B cell (primary cell): Measurements from ENCODE around the gene DIPK1B. TPM values are rescaled to one million over a fixed set of nuclear protein-coding genes. Genes with fewer than 3 reads are reported as not detected.

ENCODE experiments used
- ATAC-seq: fragments of 200-7000 bp; cut with Tn5 transposase; one replicate; pipeline ENCODE4 v1.10.0; 2021; ENCODE audit warnings: low read depth, mild to moderate bottlenecking, moderate number of reproducible peaks, moderate library complexity
- CTCF ChIA-PET: fragments of 350-600 bp; sonication (Branson Sonifier 250); formaldehyde crosslinking; loops from one replicate; lab custom pipeline; 2021; ENCODE audit warnings: antibody characterized with exemption, inconsistent platforms; lab: Charles Lee
- POLR2A ChIA-PET: fragments of 350-600 bp; sonication (Branson Sonifier 250); formaldehyde crosslinking; loops from one replicate; lab custom pipeline; 2021; ENCODE audit warnings: antibody characterized with exemption; lab: Charles Lee
- DNase-seq: peaks from one replicate; pipeline ENCODE4 v3.0.0; 2013
- H2AFZ ChIP-seq: 2 replicates; pipeline ENCODE4 v1.6.1; 2012; ENCODE audit warnings: mild to moderate bottlenecking, low read depth, low read length; ENCODE audit not compliant: insufficient read depth, poor library complexity, severe bottlenecking
- H3K27ac ChIP-seq, 2 donors: 1 replicate in 1 of 2; 2 replicates in 1 of 2; pipeline ENCODE4 v1.5.1; 2012 to 2013; ENCODE audit warnings: low read length in 2 of 2, mild to moderate bottlenecking in 2 of 2, moderate library complexity in 1 of 2
- H3K27me3 ChIP-seq, 4 experiments: fragments of 200-600 bp in 1 of 4; sonication (generic) in 1 of 4; replicated peaks in 1 of 4; 1 replicate in 2 of 4; 2 replicates in 2 of 4; pipeline versions ENCODE4 v1.6.1 to v1.7.0; 2013 to 2016; ENCODE audit warnings: low read length in 3 of 4, mild to moderate bottlenecking in 2 of 4, mixed read lengths in 1 of 4, moderate library complexity in 1 of 4; ENCODE audit not compliant: insufficient read depth in 4 of 4, control insufficient read depth in 3 of 4; ENCODE audit errors: control extremely low read depth in 1 of 4
- H3K36me3 ChIP-seq, 2 experiments: replicated peaks in 1 of 2; 1 replicate in 1 of 2; 2 replicates in 1 of 2; pipeline versions ENCODE4 v1.6.1 to v1.7.1; 2013; ENCODE audit warnings: low read length in 1 of 2; ENCODE audit not compliant: insufficient read depth in 2 of 2, control insufficient read depth in 1 of 2; ENCODE audit errors: control extremely low read depth in 1 of 2, extremely low read depth in 1 of 2
- H3K4me1 ChIP-seq, 2 donors: fragments of 200-600 bp in 1 of 2; sonication (generic) in 1 of 2; 1 replicate in 1 of 2; 2 replicates in 1 of 2; pipeline versions ENCODE4 v1.5.1 to v1.6.1; 2013 to 2017; ENCODE audit warnings: low read length in 2 of 2; ENCODE audit not compliant: control insufficient read depth in 2 of 2, insufficient read depth in 2 of 2
- H3K4me2 ChIP-seq: replicated peaks from 2 replicates; pipeline ENCODE3; 2012; ENCODE audit warnings: mild to moderate bottlenecking, low read depth, low read length; ENCODE audit not compliant: poor library complexity, severe bottlenecking
- H3K4me3 ChIP-seq, 5 experiments: fragments of 200-600 bp in 1 of 5; sonication (generic) in 1 of 5; 1 replicate in 3 of 5; 2 replicates in 2 of 5; pipeline versions ENCODE4 v1.5.1 to v1.7.0; 2011 to 2016; ENCODE audit warnings: low read length in 4 of 5, mild to moderate bottlenecking in 4 of 5, low read depth in 2 of 5, control low read depth in 1 of 5, moderate library complexity in 1 of 5; ENCODE audit not compliant: insufficient read depth in 1 of 5; ENCODE audit errors: control extremely low read depth in 1 of 5, extremely low read depth in 1 of 5
- H3K79me2 ChIP-seq: fragments of 200-600 bp; sonication (generic); one replicate; pipeline ENCODE4 v1.6.0; 2016; ENCODE audit warnings: low read length; ENCODE audit not compliant: control insufficient read depth, insufficient read depth
- H3K9ac ChIP-seq: fragments of 200-600 bp; sonication (generic); 2 replicates; pipeline ENCODE4 v1.6.1; 2017; ENCODE audit warnings: mild to moderate bottlenecking, low read length, moderate library complexity
- H3K9me3 ChIP-seq, 3 donors: one replicate each; pipeline versions ENCODE4 v1.6.1 to v1.7.1; 2013; ENCODE audit warnings: low read length in 2 of 3; ENCODE audit not compliant: control insufficient read depth in 2 of 3, insufficient read depth in 1 of 3; ENCODE audit errors: control extremely low read depth in 1 of 3
- H4K20me1 ChIP-seq: 2 replicates; pipeline ENCODE4 v1.6.0; 2012; ENCODE audit warnings: mild to moderate bottlenecking, low read length; ENCODE audit not compliant: insufficient read depth, control insufficient read depth, poor library complexity, severe bottlenecking
- H3K27ac Mint-ChIP-seq: one replicate; pipeline ENCODE4 v1.8.0; 2021; ENCODE audit warnings: mixed read lengths
- H3K27me3 Mint-ChIP-seq: one replicate; pipeline ENCODE4 v1.8.0; 2021; ENCODE audit warnings: mixed read lengths
- H3K4me1 Mint-ChIP-seq: one replicate; pipeline ENCODE4 v1.8.0; 2021; ENCODE audit warnings: mixed read lengths
- H3K4me3 Mint-ChIP-seq: one replicate; pipeline ENCODE4 v1.8.0; 2021; ENCODE audit warnings: mixed read lengths
- H3K9me3 Mint-ChIP-seq: one replicate; pipeline ENCODE4 v1.8.0; 2022; ENCODE audit warnings: mixed read lengths; ENCODE audit not compliant: insufficient read depth
- EZH2 ChIP-seq: IDR thresholded peaks from 2 replicates; pipeline ENCODE4 v1.6.1; 2012; ENCODE audit warnings: borderline replicate concordance, low read depth, mild to moderate bottlenecking, moderate library complexity, low read length; ENCODE audit not compliant: insufficient read depth, poor library complexity, severe bottlenecking
- WGBS: methylation state at CpG from one replicate; pipeline ENCODE4 v1.1.5; 2013; ENCODE audit warnings: missing lambda C conversion rate; ENCODE audit not compliant: insufficient coverage; 5-methylcytosine and 5-hydroxymethylcytosine counted together
- intact Hi-C: fragments of 100-400 bp; cut with micrococcal nuclease; formaldehyde crosslinking; loops from one replicate; pipeline ENCODE4 v1.10.0; 2022
- polyA plus RNA-seq: library from polyadenylated mRNA; depleted of rRNA; stranded (reverse); fragments of >200 nt; gene quantifications from 2 replicates; pipeline ENCODE4 v1.2.3, GENCODE V29; 2012
- total RNA-seq, 2 donors: library from RNA; stranded (reverse); fragments of 120-200 nt in 1 of 2; gene quantifications; 1 replicate in 1 of 2; 2 replicates in 1 of 2; pipeline versions ENCODE4 v1.2.3 to v1.2.4, GENCODE V29; 2013 to 2022
- TF ChIP-seq, protein P1 (sequence below): fragments of 200-600 bp; IDR thresholded peaks from one replicate; pipeline ENCODE4 v1.8.0; 2022; ENCODE audit warnings: antibody characterized with exemption, mild to moderate bottlenecking

Gene DIPK1B
- total and polyA plus RNA-seq, 2 donors (not counting 1 experiment from before 2014, with no cell fraction given) = 9.6 TPM

DNA sequence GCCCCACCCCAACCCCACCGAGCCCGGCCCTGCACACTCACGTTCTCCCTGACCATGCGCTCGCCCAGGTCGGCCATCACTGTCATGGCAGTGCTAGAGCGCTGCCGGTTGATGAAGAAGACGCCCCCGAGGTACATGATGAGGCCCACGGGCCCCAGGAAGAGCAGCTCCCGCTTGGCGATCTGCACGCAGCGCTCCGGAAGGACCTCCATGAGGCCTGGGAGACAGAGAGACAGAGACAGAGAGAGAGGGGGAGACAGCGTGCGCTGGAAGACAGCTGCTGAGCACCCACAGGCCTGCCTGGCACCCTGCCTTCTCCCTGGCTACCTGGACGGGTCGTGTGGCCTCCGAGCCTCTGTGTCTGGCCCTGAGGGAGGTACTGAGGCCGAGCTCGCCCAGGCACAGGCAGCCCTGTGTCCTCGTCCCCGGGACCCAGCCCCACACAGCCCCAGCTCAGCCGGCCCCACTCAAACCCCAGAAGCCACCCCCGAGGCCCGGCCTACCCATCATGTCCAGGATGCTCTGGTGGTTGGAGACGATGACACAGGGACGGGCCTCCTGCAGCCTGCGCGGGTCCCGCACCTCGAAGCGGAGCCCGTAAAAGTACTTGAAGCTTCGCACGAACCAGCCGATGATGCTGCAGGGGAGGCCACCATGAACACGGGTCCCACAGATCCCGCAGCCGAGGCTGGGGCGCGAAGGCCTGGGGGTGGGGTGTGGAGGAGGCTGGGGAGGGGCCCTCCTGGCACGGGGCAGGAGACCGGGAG is 35.3 kb upstream of the DIPK1B start:
- Histone ChIP-seq H3K27ac (no peak overlapping the region), H3K27me3 (no peaks in the 10 kb centered on the region), H3K4me1 (no peaks in the 10 kb centered on the region), H3K36me3 (peaks cover 0 to 12% of the 10 kb centered on the region in 2 experiments), H3K4me3 (no peak overlapping the region), H3K9ac (no peak overlapping the region), H3K79me2 (peaks cover 3% of the 10 kb centered on the region), H4K20me1 (peaks cover 40% of the 10 kb centered on the region), H3K4me2 (no peak overlapping the region), H3K9me3 (no peaks in the 10 kb centered on the region), H2AFZ (no peak overlapping the region)
- no peak for ATAC-seq
- H3K4me1 Mint-ChIP-seq = no peaks in the 10 kb centered on the region
- H3K9me3 Mint-ChIP-seq = no peaks in the 10 kb centered on the region
- no peak overlapping the region for H3K4me3 Mint-ChIP-seq
- CTCF ChIA-PET = no interaction called here
- TF ChIP-seq, protein P1, sequence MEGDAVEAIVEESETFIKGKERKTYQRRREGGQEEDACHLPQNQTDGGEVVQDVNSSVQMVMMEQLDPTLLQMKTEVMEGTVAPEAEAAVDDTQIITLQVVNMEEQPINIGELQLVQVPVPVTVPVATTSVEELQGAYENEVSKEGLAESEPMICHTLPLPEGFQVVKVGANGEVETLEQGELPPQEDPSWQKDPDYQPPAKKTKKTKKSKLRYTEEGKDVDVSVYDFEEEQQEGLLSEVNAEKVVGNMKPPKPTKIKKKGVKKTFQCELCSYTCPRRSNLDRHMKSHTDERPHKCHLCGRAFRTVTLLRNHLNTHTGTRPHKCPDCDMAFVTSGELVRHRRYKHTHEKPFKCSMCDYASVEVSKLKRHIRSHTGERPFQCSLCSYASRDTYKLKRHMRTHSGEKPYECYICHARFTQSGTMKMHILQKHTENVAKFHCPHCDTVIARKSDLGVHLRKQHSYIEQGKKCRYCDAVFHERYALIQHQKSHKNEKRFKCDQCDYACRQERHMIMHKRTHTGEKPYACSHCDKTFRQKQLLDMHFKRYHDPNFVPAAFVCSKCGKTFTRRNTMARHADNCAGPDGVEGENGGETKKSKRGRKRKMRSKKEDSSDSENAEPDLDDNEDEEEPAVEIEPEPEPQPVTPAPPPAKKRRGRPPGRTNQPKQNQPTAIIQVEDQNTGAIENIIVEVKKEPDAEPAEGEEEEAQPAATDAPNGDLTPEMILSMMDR = no peak
- TF ChIP-seq EZH2 = no peak
- 95% methylated on average over 39 of the region's 46 CpGs for WGBS
- H3K27ac Mint-ChIP-seq = no peak overlapping the region
- intact Hi-C loops = no loop called here
- no peaks in the 10 kb centered on the region for H3K27me3 Mint-ChIP-seq
- POLR2A ChIA-PET = no interaction called here
- DNase-seq = no peak

DNA sequence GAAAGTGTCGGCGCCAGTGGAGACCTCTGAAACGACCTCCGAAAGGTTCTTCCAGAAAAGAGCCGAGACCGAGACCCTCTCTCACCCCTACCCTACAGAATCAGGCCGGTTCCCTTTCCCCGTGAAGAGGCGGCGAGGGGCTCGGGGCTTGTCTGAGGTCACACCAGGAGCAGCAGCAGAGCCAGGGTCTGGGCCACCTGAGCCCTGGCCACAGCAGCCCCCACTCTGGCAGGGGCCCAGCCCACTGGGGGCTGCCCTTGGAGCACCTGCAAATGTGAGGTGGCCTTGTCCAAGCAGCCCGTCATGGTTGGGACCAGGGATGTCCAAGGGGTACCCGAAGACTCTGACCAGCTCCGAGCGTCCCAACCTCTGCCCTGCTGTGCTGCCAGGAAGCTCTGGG is 34.3 kb upstream of the DIPK1B start:
- H4K20me1 ChIP-seq = peaks cover 44% of the 10 kb centered on the region
- no peak for TF ChIP-seq EZH2
- TF ChIP-seq, protein P1 = no peak
- H2AFZ ChIP-seq = no peak overlapping the region
- no peaks in the 10 kb centered on the region for H3K27me3 ChIP-seq
- ChIA-PET CTCF (no interaction called here), POLR2A (no interaction called here)
- H3K9me3 ChIP-seq = no peaks in the 10 kb centered on the region
- no peak overlapping the region for H3K9ac ChIP-seq
- Mint-ChIP-seq H3K27ac (no peak overlapping the region), H3K9me3 (no peaks in the 10 kb centered on the region), H3K4me3 (no peak overlapping the region), H3K27me3 (no peaks in the 10 kb centered on the region), H3K4me1 (no peaks in the 10 kb centered on the region)
- 95% methylated on average over 15 of the region's 15 CpGs for WGBS
- peaks cover 0 to 12% of the 10 kb centered on the region in 2 experiments for H3K36me3 ChIP-seq
- DNase-seq (no peak), ATAC-seq (no peak)
- intact Hi-C loops = no loop called here
- H3K4me3 ChIP-seq = no peak overlapping the region
- H3K79me2 ChIP-seq = peaks cover 3% of the 10 kb centered on the region
- no peak overlapping the region for H3K27ac ChIP-seq
- no peak overlapping the region for H3K4me2 ChIP-seq
- H3K4me1 ChIP-seq = no peaks in the 10 kb centered on the region
